Endometrial microvascular endothelial cells (primary cell): Measurements from ENCODE around the gene PHYKPL. TPM values are rescaled to one million over a fixed set of nuclear protein-coding genes. Genes with fewer than 3 reads are reported as not detected.
"Not testable (repeated sequence)": the region's sequence is repeated elsewhere in the genome, so short reads cannot be mapped to it uniquely, and the experiment has no call there.

ENCODE experiments used
- in situ Hi-C: cut with HindIII; loops from 2 replicates; pipeline ENCODE4 v1.10.0; 2017; ENCODE audit warnings: low sequenced_read_pairs, low pct_unique_long_range_greater_than_20kb; ENCODE audit errors: inconsistent ontology term
- total RNA-seq: library from RNA; depleted of rRNA; stranded (reverse); fragments of >200 nt; gene quantifications from one replicate; pipeline ENCODE4 v1.2.3, GENCODE V29; 2015; ENCODE audit errors: inconsistent ontology term

PHYKPL gene
- total RNA-seq, 1 donor from 2014 or later, result 23.1 TPM

GRCh38 chr5:178267245-178267644, 34.6 kb upstream of the PHYKPL start:
- in situ Hi-C loops, result no loop called here

- in situ Hi-C loops, result no loop called here
Measured at GRCh38 chr5:178266581-178266980, 34.0 kb upstream of the PHYKPL start.

GRCh38 chr5:178265746-178266145, 33.1 kb upstream of the PHYKPL start:
- in situ Hi-C loops, result no loop called here

- in situ Hi-C loops, result no loop called here
Measured at GRCh38 chr5:178264044-178264443, 31.4 kb upstream of the PHYKPL start.

GRCh38 chr5:178261666-178262600, 29.3 kb upstream of the PHYKPL start:
- in situ Hi-C loops, result no loop called here

- in situ Hi-C loops, result no loop called here
Measured at GRCh38 chr5:178259623-178260536, 27.3 kb upstream of the PHYKPL start.

- in situ Hi-C loops, result no loop called here
Measured at GRCh38 chr5:178257650-178258049, 25.0 kb upstream of the PHYKPL start.

GRCh38 chr5:178256746-178257145, 24.1 kb upstream of the PHYKPL start:
- in situ Hi-C loops, result no loop called here

GRCh38 chr5:178253632-178254031, 21.0 kb upstream of the PHYKPL start:
- in situ Hi-C loops, result not testable (repeated sequence)

GRCh38 chr5:178252258-178252657, 19.7 kb upstream of the PHYKPL start:
- in situ Hi-C loops, result no loop called here

GRCh38 chr5:178250263-178250662, 17.7 kb upstream of the PHYKPL start:
- in situ Hi-C loops, result no loop called here

GRCh38 chr5:178249191-178249989, 16.8 kb upstream of the PHYKPL start:
- in situ Hi-C loops, result no loop called here

- in situ Hi-C loops, result no loop called here
Measured at GRCh38 chr5:178248750-178249149, 16.1 kb upstream of the PHYKPL start.

- in situ Hi-C loops, result no loop called here
Measured at GRCh38 chr5:178247481-178248456, 15.2 kb upstream of the PHYKPL start.

GRCh38 chr5:178246624-178247279, 14.2 kb upstream of the PHYKPL start:
- in situ Hi-C loops, result no loop called here

GRCh38 chr5:178245389-178245788, 12.8 kb upstream of the PHYKPL start:
- in situ Hi-C loops, result no loop called here

- in situ Hi-C loops, result no loop called here
Measured at GRCh38 chr5:178244576-178244975, 12.0 kb upstream of the PHYKPL start.
